CD4-positive, alpha-beta memory T cell (primary cell): ENCODE data around the gene MCM5. TPM values are rescaled to one million over a fixed set of nuclear protein-coding genes. Genes with fewer than 3 reads are reported as not detected.

ENCODE experiments used
- CTCF ChIA-PET: fragments of 350-600 bp; sonication (Branson Sonifier 250); formaldehyde crosslinking; loops from one replicate; lab custom pipeline; 2021; ENCODE audit warnings: inconsistent platforms; ENCODE audit not compliant: partially characterized antibody; lab: Charles Lee
- POLR2A ChIA-PET: fragments of 350-600 bp; sonication (Branson Sonifier 250); formaldehyde crosslinking; loops from one replicate; lab custom pipeline; 2021; ENCODE audit not compliant: partially characterized antibody; lab: Charles Lee
- DNase-seq, 5 donors: peaks; one replicate each; pipeline versions ENCODE4 v3.0.0 to v3.0.0-alpha.2; 2020 to 2022; ENCODE audit warnings: mixed read lengths in 1 of 5
- H3K27ac ChIP-seq: one replicate; pipeline ENCODE4 v1.7.0; 2013; ENCODE audit warnings: low read depth, low read length
- H3K27me3 ChIP-seq: 2 replicates; pipeline ENCODE4 v1.7.0; 2013; ENCODE audit warnings: mild to moderate bottlenecking, low read length, moderate library complexity; ENCODE audit not compliant: insufficient read depth
- H3K36me3 ChIP-seq: 2 replicates; pipeline ENCODE4 v1.7.0; 2013; ENCODE audit warnings: mild to moderate bottlenecking, low read length, moderate library complexity; ENCODE audit not compliant: insufficient read depth
- H3K4me1 ChIP-seq: 2 replicates; pipeline ENCODE4 v1.7.0; 2013; ENCODE audit warnings: mild to moderate bottlenecking, low read length, moderate library complexity; ENCODE audit not compliant: insufficient read depth
- H3K4me3 ChIP-seq, 2 donors: one replicate each; pipeline ENCODE4 v1.7.0; 2013; ENCODE audit warnings: low read length in 2 of 2, mild to moderate bottlenecking in 1 of 2
- H3K9me3 ChIP-seq, 2 donors: one replicate each; pipeline ENCODE4 v1.7.0; 2013; ENCODE audit warnings: low read length in 2 of 2, control low read depth in 1 of 2; ENCODE audit not compliant: control insufficient read depth in 1 of 2
- H3K27ac Mint-ChIP-seq, 7 donors: one replicate each; pipeline ENCODE4 v1.8.0; 2020 to 2021; ENCODE audit warnings: mixed read lengths in 7 of 7, mild to moderate bottlenecking in 6 of 7, inconsistent platforms in 3 of 7, moderate library complexity in 3 of 7
- H3K27me3 Mint-ChIP-seq, 2 donors: one replicate each; pipeline ENCODE4 v1.8.0; 2020 to 2021; ENCODE audit warnings: mixed read lengths in 2 of 2
- H3K36me3 Mint-ChIP-seq, 2 donors: one replicate each; pipeline ENCODE4 v1.8.0; 2020 to 2021; ENCODE audit warnings: mixed read lengths in 2 of 2, inconsistent platforms in 1 of 2, mild to moderate bottlenecking in 1 of 2
- H3K4me1 Mint-ChIP-seq, 4 donors: one replicate each; pipeline ENCODE4 v1.8.0; 2020 to 2021; ENCODE audit warnings: mixed read lengths in 4 of 4, mild to moderate bottlenecking in 1 of 4
- H3K4me3 Mint-ChIP-seq, 8 donors: one replicate each; pipeline ENCODE4 v1.8.0; 2020 to 2021; ENCODE audit warnings: mixed read lengths in 8 of 8, mild to moderate bottlenecking in 7 of 8, moderate library complexity in 6 of 8, inconsistent platforms in 3 of 8
- H3K9me3 Mint-ChIP-seq, 8 donors: one replicate each; pipeline ENCODE4 v1.8.0; 2020 to 2021; ENCODE audit warnings: mixed read lengths in 8 of 8, mild to moderate bottlenecking in 5 of 8, inconsistent platforms in 3 of 8, moderate library complexity in 1 of 8
- intact Hi-C: fragments of 100-400 bp; cut with micrococcal nuclease; formaldehyde crosslinking; loops from one replicate; pipeline ENCODE4 v1.15.1; 2023
- polyA plus RNA-seq, 2 donors: library from polyadenylated mRNA; unstranded; fragments of 300-500 nt; fragmentation: Illumina TruSeq; gene quantifications; one replicate each; pipeline ENCODE4 v1.2.3, GENCODE V29; 2021
- total RNA-seq, 2 experiments: library from RNA; stranded (reverse); gene quantifications; one replicate each; pipeline ENCODE4 v1.2.3, GENCODE V29; 2021

MCM5 gene
- total and polyA plus RNA-seq, 4 experiments from 2014 or later: 22.0 to 58.1 (median 37.7) TPM

DNA sequence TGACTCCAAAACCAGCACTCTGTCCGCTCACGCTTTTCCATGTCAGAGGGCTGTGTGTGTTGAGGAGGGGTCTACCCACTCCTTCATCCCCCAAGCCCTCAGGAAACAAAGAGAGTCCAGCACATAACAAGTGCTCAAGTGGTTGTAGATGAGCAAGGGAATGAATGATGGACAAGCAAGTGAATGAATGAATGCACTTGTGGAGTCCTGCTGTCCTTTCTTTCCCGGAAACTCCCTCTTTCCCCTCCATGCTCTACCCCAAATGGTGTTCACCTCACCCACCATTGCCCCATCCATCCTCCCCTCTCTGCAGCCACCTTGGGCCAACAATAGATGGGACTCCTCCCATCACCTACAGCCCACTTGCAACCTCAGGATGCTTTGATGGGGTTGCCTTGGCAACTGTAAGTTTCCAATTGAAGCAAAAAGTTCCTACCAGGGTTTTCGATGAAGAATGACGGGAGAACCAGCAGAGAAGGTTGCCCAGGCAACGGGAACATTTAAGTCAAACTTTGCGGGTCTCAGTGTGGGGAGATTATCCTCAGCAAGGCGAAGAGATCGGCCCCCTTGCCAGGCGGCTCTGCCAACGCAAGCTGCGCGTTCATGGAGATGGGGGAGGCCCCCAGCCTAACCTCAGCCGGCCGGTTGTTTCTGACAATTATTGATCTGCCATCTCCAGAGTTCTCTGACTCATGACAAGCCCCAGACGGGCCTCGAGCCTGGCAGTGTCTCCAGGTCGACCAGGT is 51.1 kb downstream of the MCM5 start:
- Histone ChIP-seq H3K4me1 (no peaks in the 10 kb centered on the region), H3K4me3 (no peak overlapping the region), H3K27me3 (no peaks in the 10 kb centered on the region), H3K36me3 (no peaks in the 10 kb centered on the region), H3K27ac (no peak overlapping the region), H3K9me3 (no peaks in the 10 kb centered on the region)
- POLR2A ChIA-PET: no interaction called here
- Mint-ChIP-seq H3K4me3 (no peak overlapping the region), H3K4me1 (peaks cover 0 to 7% (median under 1%) of the 10 kb centered on the region in 4 donors), H3K9me3 (no peaks in the 10 kb centered on the region), H3K27me3 (no peaks in the 10 kb centered on the region), H3K36me3 (peaks cover 2 to 4% of the 10 kb centered on the region in 2 donors), H3K27ac (no peak overlapping the region)
- CTCF ChIA-PET: no interaction called here
- no peak for DNase-seq
- intact Hi-C loops: no loop called here

DNA sequence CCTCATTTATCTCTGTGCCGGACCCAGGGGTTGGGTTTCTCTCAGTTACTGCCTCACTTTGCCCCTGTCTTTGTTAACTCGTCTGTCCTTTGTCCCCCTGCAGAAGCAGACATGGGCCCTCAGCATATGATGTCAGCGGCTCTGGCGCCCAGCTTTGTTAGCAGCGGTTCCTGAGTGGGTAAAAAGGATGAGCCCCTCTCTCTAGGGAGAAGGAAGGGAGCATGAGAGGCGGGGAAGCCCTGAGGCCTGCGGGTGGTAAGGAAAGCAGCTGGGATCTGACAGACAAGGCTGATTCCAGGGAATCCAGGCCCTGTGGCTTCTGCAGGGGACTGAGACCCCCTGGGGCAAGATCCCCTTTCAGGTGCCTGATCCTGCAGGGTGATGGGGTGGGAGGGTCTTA is 51.7 kb downstream of the MCM5 start:
- Mint-ChIP-seq H3K36me3 (peaks cover 0 to 2% of the 10 kb centered on the region in 2 donors), H3K9me3 (no peaks in the 10 kb centered on the region), H3K4me1 (peaks cover 0 to 7% (median under 1%) of the 10 kb centered on the region in 4 donors), H3K4me3 (no peak overlapping the region), H3K27ac (no peak overlapping the region), H3K27me3 (no peaks in the 10 kb centered on the region)
- Histone ChIP-seq H3K27ac (no peak overlapping the region), H3K9me3 (no peaks in the 10 kb centered on the region), H3K27me3 (no peaks in the 10 kb centered on the region), H3K4me3 (no peak overlapping the region), H3K4me1 (no peaks in the 10 kb centered on the region), H3K36me3 (no peaks in the 10 kb centered on the region)
- POLR2A ChIA-PET: no interaction called here
- intact Hi-C loops: no loop called here
- CTCF ChIA-PET: no interaction called here
- DNase-seq: no peak

GRCh38 chr22:35452351-35452781 is 52.4 kb downstream of the MCM5 start:
- Histone ChIP-seq H3K27me3 (no peaks in the 10 kb centered on the region), H3K27ac (no peak overlapping the region), H3K36me3 (no peaks in the 10 kb centered on the region), H3K4me1 (no peaks in the 10 kb centered on the region), H3K9me3 (no peaks in the 10 kb centered on the region), H3K4me3 (no peak overlapping the region)
- POLR2A ChIA-PET: no interaction called here
- no peak for DNase-seq
- no peaks in the 10 kb centered on the region for H3K27me3 Mint-ChIP-seq
- peaks cover 0 to 2% of the 10 kb centered on the region in 2 donors for H3K36me3 Mint-ChIP-seq
- intact Hi-C loops: no loop called here
- CTCF ChIA-PET: no interaction called here
- no peaks in the 10 kb centered on the region for H3K9me3 Mint-ChIP-seq
- no peak overlapping the region for H3K27ac Mint-ChIP-seq
- peaks cover 0 to 7% (median under 1%) of the 10 kb centered on the region in 4 donors for H3K4me1 Mint-ChIP-seq
- no peak overlapping the region for H3K4me3 Mint-ChIP-seq

DNA sequence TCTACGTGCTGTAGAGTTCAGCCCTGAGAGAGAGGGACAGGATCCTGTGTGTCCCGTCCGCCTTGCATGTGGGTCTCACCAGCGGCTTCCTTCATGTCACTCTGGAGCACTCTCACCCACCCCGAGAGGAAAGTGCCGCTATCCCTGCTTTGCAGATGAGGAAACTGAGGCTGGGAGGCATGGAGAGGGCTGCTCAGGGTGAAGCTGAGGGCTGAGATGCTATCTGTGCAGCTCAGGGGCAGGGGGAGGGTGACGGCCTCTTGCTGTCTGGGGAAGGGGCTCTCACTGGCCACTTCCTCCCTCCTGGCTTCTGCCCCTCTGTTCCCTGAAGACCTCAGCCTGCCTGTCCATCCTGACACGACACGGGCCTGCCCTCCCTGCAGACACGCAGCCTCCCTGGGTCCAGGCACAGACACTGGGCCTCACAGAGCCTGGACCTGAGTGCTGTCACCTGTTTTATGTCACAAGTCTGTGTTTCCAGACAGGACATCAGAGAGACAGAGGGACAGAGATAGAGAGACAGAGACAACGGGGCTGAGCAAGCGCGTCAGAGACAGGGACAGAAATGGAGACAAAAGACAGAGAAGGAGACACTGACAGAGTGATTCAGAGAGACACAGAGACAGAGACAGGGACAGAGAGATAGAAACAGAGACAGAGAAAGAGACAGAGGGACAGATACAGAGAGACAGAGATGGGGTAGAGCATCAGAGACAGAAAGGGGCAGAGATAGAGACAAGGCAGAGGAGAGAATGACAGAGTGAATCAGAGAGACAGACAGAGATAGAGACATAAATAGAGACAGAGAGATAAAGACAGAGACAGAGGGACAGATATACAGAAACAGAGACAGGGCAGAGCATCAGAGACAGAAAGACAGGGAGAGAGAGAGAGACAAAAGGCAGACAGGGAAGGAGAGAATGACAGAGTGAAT is 53.1 kb downstream of the MCM5 start:
- Mint-ChIP-seq H3K27ac (peak overlapping the region in 2 of 7 donors; percentile 44 to 86), H3K36me3 (peaks cover 0 to 2% of the 10 kb centered on the region in 2 donors), H3K27me3 (no peaks in the 10 kb centered on the region), H3K4me3 (no peak overlapping the region), H3K9me3 (no peaks in the 10 kb centered on the region), H3K4me1 (peaks cover 0 to 4% (median under 1%) of the 10 kb centered on the region in 4 donors)
- H3K27ac ChIP-seq: no peak overlapping the region
- ChIA-PET POLR2A (no interaction called here), CTCF (no interaction called here)
- no peaks in the 10 kb centered on the region for H3K4me1 ChIP-seq
- H3K4me3 ChIP-seq: no peak overlapping the region
- H3K27me3 ChIP-seq: no peaks in the 10 kb centered on the region
- no peak for DNase-seq
- no peaks in the 10 kb centered on the region for H3K36me3 ChIP-seq
- H3K9me3 ChIP-seq: no peaks in the 10 kb centered on the region
- intact Hi-C loops: no loop called here

GRCh38 chr22:35454416-35455054 is 54.6 kb downstream of the MCM5 start:
- H3K27ac ChIP-seq: no peak overlapping the region
- no peaks in the 10 kb centered on the region for H3K9me3 Mint-ChIP-seq
- no peaks in the 10 kb centered on the region for H3K9me3 ChIP-seq
- intact Hi-C loops: no loop called here
- DNase-seq: no peak
- H3K27me3 ChIP-seq: no peaks in the 10 kb centered on the region
- H3K4me1 ChIP-seq: no peaks in the 10 kb centered on the region
- H3K27ac Mint-ChIP-seq: no peak overlapping the region
- no peak overlapping the region for H3K4me3 ChIP-seq
- no peak overlapping the region for H3K4me3 Mint-ChIP-seq
- H3K36me3 ChIP-seq: no peaks in the 10 kb centered on the region
- POLR2A ChIA-PET: no interaction called here
- CTCF ChIA-PET: no interaction called here
- H3K4me1 Mint-ChIP-seq: no peaks in the 10 kb centered on the region
- no peaks in the 10 kb centered on the region for H3K27me3 Mint-ChIP-seq
- peaks cover 0 to 2% of the 10 kb centered on the region in 2 donors for H3K36me3 Mint-ChIP-seq

GRCh38 chr22:35455529-35455928 is 55.6 kb downstream of the MCM5 start:
- CTCF ChIA-PET: no interaction called here

DNA sequence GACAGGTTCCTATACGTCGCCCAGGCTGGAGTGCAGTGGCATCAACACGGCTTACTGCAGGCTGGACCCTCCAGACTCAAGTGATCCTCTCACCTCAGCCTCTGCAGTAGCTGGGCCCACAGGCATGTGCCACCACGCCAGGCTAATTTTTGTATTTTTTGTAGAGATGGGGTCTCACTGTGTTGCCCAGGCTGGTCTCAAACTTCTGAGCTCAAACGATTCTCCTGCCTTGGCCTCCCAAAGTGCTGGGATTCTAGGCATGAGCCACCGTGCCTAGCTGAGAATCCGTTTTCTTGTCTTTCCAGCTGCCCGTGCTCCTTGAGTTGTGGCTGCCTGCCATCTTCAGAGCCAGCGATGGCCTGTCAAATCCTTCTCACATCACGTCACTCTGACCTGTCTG is 56.8 kb downstream of the MCM5 start:
- intact Hi-C loops: no loop called here
- Mint-ChIP-seq H3K4me3 (no peak overlapping the region), H3K27me3 (no peaks in the 10 kb centered on the region), H3K4me1 (no peaks in the 10 kb centered on the region), H3K9me3 (no peaks in the 10 kb centered on the region), H3K27ac (no peak overlapping the region), H3K36me3 (no peaks in the 10 kb centered on the region)
- H3K4me3 ChIP-seq: no peak overlapping the region
- no peaks in the 10 kb centered on the region for H3K4me1 ChIP-seq
- no peaks in the 10 kb centered on the region for H3K27me3 ChIP-seq
- H3K27ac ChIP-seq: no peak overlapping the region
- no peaks in the 10 kb centered on the region for H3K9me3 ChIP-seq
- DNase-seq: no peak
- POLR2A ChIA-PET: no interaction called here
- no peaks in the 10 kb centered on the region for H3K36me3 ChIP-seq
- CTCF ChIA-PET: no interaction called here

More at GRCh38 chr22:35455529-35455928, 55.6 kb downstream of the MCM5 start:
- H3K27me3 Mint-ChIP-seq: no peaks in the 10 kb centered on the region
- no peaks in the 10 kb centered on the region for H3K9me3 ChIP-seq
- peaks cover 0 to 2% of the 10 kb centered on the region in 2 donors for H3K36me3 Mint-ChIP-seq
- no peak overlapping the region for H3K4me3 Mint-ChIP-seq
- POLR2A ChIA-PET: no interaction called here
- DNase-seq: no peak
- H3K4me3 ChIP-seq: no peak overlapping the region
- no peak overlapping the region for H3K27ac Mint-ChIP-seq
- no peak overlapping the region for H3K27ac ChIP-seq
- no peaks in the 10 kb centered on the region for H3K9me3 Mint-ChIP-seq
- no peaks in the 10 kb centered on the region for H3K36me3 ChIP-seq
- intact Hi-C loops: no loop called here
- H3K27me3 ChIP-seq: no peaks in the 10 kb centered on the region
- H3K4me1 Mint-ChIP-seq: no peaks in the 10 kb centered on the region
- no peaks in the 10 kb centered on the region for H3K4me1 ChIP-seq
